Psoas muscle (tissue), 8 donors: ENCODE data around the gene VASH1. TPM values are rescaled to one million over a fixed set of nuclear protein-coding genes. Genes with fewer than 3 reads are reported as not detected.

Source experiments
- ATAC-seq, 4 donors: fragments of 200-7000 bp; cut with Tn5 transposase; one replicate each; pipeline ENCODE4 v1.9.1; 2020; ENCODE audit warnings: moderate library complexity in 3 of 4, mild to moderate bottlenecking in 2 of 4
- DNase-seq, 2 donors: peaks; one replicate each; pipeline ENCODE4 v3.0.0-alpha.2; 2020
- H3K27ac ChIP-seq: fragments of 200-600 bp; one replicate; pipeline ENCODE4 v1.8.0; 2022
- H3K27me3 ChIP-seq, 3 donors: fragments of 200-600 bp in 1 of 3; one replicate each; pipeline versions ENCODE4 v1.6.1 to v1.8.0; 2013 to 2022; ENCODE audit warnings: low read length in 2 of 3, mild to moderate bottlenecking in 2 of 3, moderate library complexity in 1 of 3; ENCODE audit not compliant: insufficient read depth in 3 of 3
- H3K36me3 ChIP-seq, 2 donors: fragments of 200-600 bp in 1 of 2; one replicate each; pipeline versions ENCODE4 v1.6.1 to v1.8.0; 2013 to 2022; ENCODE audit warnings: low read depth in 1 of 2, mild to moderate bottlenecking in 1 of 2, moderate library complexity in 1 of 2; ENCODE audit not compliant: insufficient read depth in 1 of 2
- H3K4me1 ChIP-seq: fragments of 200-600 bp; one replicate; pipeline ENCODE4 v1.8.0; 2022
- H3K4me3 ChIP-seq: fragments of 200-600 bp; one replicate; pipeline ENCODE4 v1.8.0; 2022; ENCODE audit warnings: mild to moderate bottlenecking
- H3K9me3 ChIP-seq: fragments of 200-600 bp; one replicate; pipeline ENCODE4 v1.8.0; 2022
- CTCF ChIP-seq: fragments of 200-600 bp; IDR thresholded peaks from one replicate; pipeline ENCODE4 v1.8.0; 2022; ENCODE audit warnings: antibody characterized with exemption
- WGBS, 3 donors: extraction: QIAGEN DNeasy Blood & Tissue Kit; methylation state at CpG; one replicate each; pipeline versions ENCODE4 v1.1.6 to v1.1.7; 2013; 5-methylcytosine and 5-hydroxymethylcytosine counted together
- intact Hi-C, 2 donors: fragments of 100-400 bp; cut with DNase I; formaldehyde crosslinking; loops; one replicate each; pipeline versions ENCODE4 v1.11.0 to v1.14.2; 2022
- polyA plus RNA-seq, 3 donors: library from polyadenylated mRNA; stranded (reverse); fragments of 200-250 nt; gene quantifications; one replicate each; pipeline ENCODE4 v1.2.3, GENCODE V29; 2013
- total RNA-seq, 4 donors: library from RNA; stranded (reverse); fragmentation: NEBNext Ultra II Directional in 2 of 4; extraction: Animal tissue kit (Norgen Biotek cat#: 25700) in 2 of 4; gene quantifications; one replicate each; pipeline versions ENCODE4 v1.2.1 to v1.2.4, GENCODE V29; 2021 to 2023
- donor health status: healthy with polysubstance abuse.
- donor health status: DM: no; HTN: no; CAD: no; lungs with moderate emphysema.
- donor health status: Bipolar disorder and iron deficiency.
- donor health status: healthy.
- donor health status: DM: yes; HTN: yes; CAD: no.
- donor health status: DM: no; HTN: no; CAD: no.
- donor health status: DM: no; HTN: no; CAD: no.
- donor health status: DM: yes; HTN: yes; CAD: no.

Gene VASH1
- total and polyA plus RNA-seq, 7 donors = 1.7 to 8.2 (median 4.0) TPM

DNA sequence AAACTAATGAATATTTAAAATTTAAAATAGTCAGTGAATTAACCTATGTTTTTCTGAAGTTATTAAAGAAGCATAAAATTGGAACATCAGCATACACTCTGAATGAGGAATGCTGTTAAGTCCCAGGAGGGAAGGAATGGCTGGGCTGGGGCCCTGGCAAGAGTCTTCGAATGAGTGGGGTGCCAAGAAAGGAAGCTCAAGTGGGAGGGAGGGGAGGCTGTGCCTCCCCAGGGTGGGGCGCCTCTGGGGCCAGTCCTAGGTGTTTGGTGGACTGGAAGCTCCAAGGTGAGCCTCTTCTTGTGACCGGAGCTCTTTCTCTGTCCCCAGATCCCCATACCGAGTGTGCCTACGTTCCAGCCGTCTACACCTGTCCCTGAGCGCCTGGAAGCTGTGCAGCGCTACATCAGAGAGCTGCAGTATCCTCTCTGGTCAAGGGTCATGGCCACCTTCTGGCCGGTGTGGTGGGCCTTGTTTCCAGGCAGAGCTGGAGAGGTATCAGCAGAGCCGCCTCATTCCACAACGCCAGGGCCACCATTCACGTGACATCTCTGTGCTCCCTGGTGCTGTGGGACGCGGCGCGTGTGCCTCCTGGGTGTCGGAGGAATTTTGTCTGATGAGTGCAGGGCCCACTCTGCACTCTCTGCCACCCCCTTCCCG, 8.5 kb downstream of the VASH1 start:
- no peak for DNase-seq
- no peak for TF ChIP-seq CTCF
- H3K27me3 ChIP-seq = peaks cover 0 to 10% (median 2%) of the 10 kb centered on the region in 3 donors
- intact Hi-C loops = no loop called here
- no peak overlapping the region for H3K27ac ChIP-seq
- H3K36me3 ChIP-seq = no peaks in the 10 kb centered on the region
- 81 to 84% (median 82%) methylated on average over 16 to 18 of the region's 18 CpGs for WGBS, 3 donors
- ATAC-seq = no peak
- H3K4me1 ChIP-seq = no peaks in the 10 kb centered on the region
- no peak overlapping the region for H3K4me3 ChIP-seq
- H3K9me3 ChIP-seq = no peaks in the 10 kb centered on the region

- H3K27ac ChIP-seq = no peak overlapping the region
- H3K27me3 ChIP-seq = peaks cover 0 to 10% (median 2%) of the 10 kb centered on the region in 3 donors
- H3K4me1 ChIP-seq = no peaks in the 10 kb centered on the region
- no peak for TF ChIP-seq CTCF
- DNase-seq (no peak), ATAC-seq (no peak)
- no peaks in the 10 kb centered on the region for H3K36me3 ChIP-seq
- WGBS, 3 donors = 69 to 89% (median 76%) methylated on average over 10 of the region's 10 CpGs
- no peaks in the 10 kb centered on the region for H3K9me3 ChIP-seq
- intact Hi-C loops = no loop called here
- H3K4me3 ChIP-seq = no peak overlapping the region
Measured at GRCh38 chr14:76770521-76771436, 9.5 kb downstream of the VASH1 start.

DNA sequence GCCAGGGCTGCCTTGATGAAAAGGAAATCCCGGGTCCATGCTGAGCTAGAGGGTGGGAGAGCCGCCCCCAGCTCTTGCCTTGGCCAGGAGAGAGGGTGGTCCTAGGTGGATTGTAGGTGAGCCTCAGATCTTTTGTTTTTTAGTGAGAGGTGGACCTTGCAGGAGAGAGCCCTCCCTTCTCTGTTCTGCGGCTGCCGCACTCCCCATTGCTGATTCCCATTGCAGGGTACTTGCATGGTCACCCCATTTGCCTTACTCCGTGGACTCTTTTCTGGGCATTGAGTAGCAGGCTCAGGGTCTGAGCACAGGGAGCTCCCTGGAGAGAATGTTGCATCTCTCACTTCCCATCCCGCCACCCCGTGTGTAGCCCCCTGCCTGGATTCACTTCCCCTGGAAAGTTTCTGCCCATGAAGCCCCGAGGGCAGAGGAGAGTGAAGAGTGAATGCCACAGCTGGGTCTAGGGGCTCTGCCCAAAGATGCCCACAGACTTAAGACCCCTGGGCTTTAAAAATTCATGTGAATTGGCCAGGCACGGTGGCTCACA, 10.2 kb downstream of the VASH1 start:
- Histone ChIP-seq H3K4me1 (no peaks in the 10 kb centered on the region), H3K27ac (no peak overlapping the region), H3K9me3 (no peaks in the 10 kb centered on the region), H3K27me3 (peaks cover 0 to 10% (median 0%) of the 10 kb centered on the region in 3 donors), H3K36me3 (no peaks in the 10 kb centered on the region), H3K4me3 (no peak overlapping the region)
- 84 to 90% (median 89%) methylated on average over 9 of the region's 9 CpGs for WGBS, 3 donors
- intact Hi-C loops = no loop called here
- TF ChIP-seq CTCF = no peak
- ATAC-seq (no peak), DNase-seq (no peak)

DNA sequence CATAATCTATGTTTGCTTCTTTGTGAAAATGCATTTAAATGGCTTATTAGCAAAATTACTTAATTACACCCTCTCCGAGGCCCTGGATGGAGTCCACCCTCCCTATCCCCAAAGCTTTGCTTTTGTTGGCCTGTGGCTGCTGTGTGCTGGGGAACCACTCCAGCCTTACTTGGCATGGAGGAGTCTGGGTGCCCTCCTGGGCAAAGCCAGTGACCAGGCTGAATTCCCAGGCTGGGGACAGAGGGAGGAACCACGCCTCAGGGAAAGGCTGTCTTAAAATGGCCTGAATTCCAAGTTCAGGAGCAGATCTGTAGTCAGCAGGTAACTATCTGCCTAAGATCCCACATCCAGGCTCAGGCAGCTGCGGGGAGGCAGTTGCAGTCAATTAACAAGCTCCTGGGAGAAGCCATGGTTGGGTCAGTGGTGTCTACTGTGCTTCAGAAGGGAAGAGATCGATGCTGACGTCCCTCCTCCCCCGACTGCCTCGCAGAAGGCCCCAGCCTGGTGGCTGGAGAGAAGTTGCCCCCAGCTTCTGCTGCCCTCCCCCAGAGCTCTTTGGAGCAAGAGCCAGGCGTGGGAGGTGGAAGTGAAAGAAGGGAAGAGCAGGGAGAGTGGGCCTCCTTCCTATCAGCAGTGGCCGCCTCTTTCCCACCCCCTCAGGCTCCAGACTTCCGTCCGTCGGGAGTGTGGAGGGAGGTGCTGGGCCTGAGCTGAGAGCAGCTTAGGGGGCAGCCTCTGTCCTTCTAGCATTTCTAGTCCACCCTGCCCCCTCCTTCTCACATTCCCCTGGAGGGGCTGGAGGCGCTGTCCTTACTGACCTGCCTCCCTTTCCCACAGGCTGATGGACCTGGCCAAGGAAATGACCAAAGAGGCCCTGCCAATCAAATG, 11.3 kb downstream of the VASH1 start:
- Histone ChIP-seq H3K9me3 (no peaks in the 10 kb centered on the region), H3K27me3 (peaks cover 0 to 10% (median 0%) of the 10 kb centered on the region in 3 donors), H3K36me3 (no peaks in the 10 kb centered on the region), H3K4me1 (no peaks in the 10 kb centered on the region), H3K4me3 (no peak overlapping the region), H3K27ac (peak overlapping the region; percentile 58)
- peak in 1 of 2 donors; percentile 46 for DNase-seq
- TF ChIP-seq CTCF = no peak
- intact Hi-C loops = no loop called here
- 33 to 44% (median 37%) methylated on average over 13 of the region's 13 CpGs for WGBS, 3 donors
- peak in 3 of 4 donors; percentile 29 to 50 (median 41) for ATAC-seq
